ENCODE data around the gene PLXND1. TPM values are rescaled to one million over a fixed set of nuclear protein-coding genes. Genes with fewer than 3 reads are reported as not detected.

Gene PLXND1
- total and polyA plus RNA-seq, 2 donors (not counting 1 experiment from before 2014, with no cell fraction given) = 89.6 to 109 TPM

GRCh38 chr3:129602730-129603560 is 3.5 kb downstream of the PLXND1 start:
- Histone ChIP-seq H3K79me2 (ENCODE audit: control insufficient read depth, insufficient read depth, low read length) (peaks cover 82% of the 10 kb centered on the region), H3K27me3 (ENCODE audit: control insufficient read depth, insufficient read depth, low read length) (no peaks in the 10 kb centered on the region), H3K4me1 (ENCODE audit: control insufficient read depth, extremely low read depth, insufficient read depth, low read length) (peaks cover 42% of the 10 kb centered on the region), H2AFZ (ENCODE audit: low read length) (no peak overlapping the region), H3K4me2 (ENCODE audit: extremely low read depth, insufficient read depth, low read length) (peak overlapping the region; percentile 76), H3K9ac (ENCODE audit: insufficient read depth, low read length) (peak overlapping the region; percentile 51), H3K36me3 (ENCODE audit: control insufficient read depth, insufficient read depth, low read length) (no peaks in the 10 kb centered on the region), H4K20me1 (ENCODE audit: control insufficient read depth, extremely low read depth, insufficient read depth, low read length) (no peaks in the 10 kb centered on the region), H3K4me3 (replicated peaks in 1 of 4; ENCODE audit: control extremely low read depth in 1 of 4, insufficient read depth in 1 of 4, low read depth in 3 of 4, low read length in 4 of 4) (peak overlapping the region in 3 of 4 experiments; percentile 73 to 86 (median 77)), H3K9me3 (ENCODE audit: control insufficient read depth, insufficient read depth, low read depth, low read length) (no peaks in the 10 kb centered on the region), H3K27ac (ENCODE audit: insufficient read depth, low read length) (peak overlapping the region; percentile 66)
- DNase-seq (ENCODE audit: low read depth in 2 of 2) = peak; percentile 93 to 94
- TF ChIP-seq, protein P1, sequence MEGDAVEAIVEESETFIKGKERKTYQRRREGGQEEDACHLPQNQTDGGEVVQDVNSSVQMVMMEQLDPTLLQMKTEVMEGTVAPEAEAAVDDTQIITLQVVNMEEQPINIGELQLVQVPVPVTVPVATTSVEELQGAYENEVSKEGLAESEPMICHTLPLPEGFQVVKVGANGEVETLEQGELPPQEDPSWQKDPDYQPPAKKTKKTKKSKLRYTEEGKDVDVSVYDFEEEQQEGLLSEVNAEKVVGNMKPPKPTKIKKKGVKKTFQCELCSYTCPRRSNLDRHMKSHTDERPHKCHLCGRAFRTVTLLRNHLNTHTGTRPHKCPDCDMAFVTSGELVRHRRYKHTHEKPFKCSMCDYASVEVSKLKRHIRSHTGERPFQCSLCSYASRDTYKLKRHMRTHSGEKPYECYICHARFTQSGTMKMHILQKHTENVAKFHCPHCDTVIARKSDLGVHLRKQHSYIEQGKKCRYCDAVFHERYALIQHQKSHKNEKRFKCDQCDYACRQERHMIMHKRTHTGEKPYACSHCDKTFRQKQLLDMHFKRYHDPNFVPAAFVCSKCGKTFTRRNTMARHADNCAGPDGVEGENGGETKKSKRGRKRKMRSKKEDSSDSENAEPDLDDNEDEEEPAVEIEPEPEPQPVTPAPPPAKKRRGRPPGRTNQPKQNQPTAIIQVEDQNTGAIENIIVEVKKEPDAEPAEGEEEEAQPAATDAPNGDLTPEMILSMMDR (conservative IDR thresholded peaks at IDR 0.05 in 1 of 2, IDR thresholded peaks at IDR 0.05 in 1 of 2; ENCODE audit: low read depth in 1 of 2, low read length in 2 of 2) = no peak
- no peak for TF ChIP-seq EZH2 (IDR thresholded peaks at IDR 0.05; ENCODE audit: low read length, missing control alignments)

- Histone ChIP-seq H3K79me2 (ENCODE audit: control insufficient read depth, insufficient read depth, low read length) (peaks cover 85% of the 10 kb centered on the region), H3K4me2 (ENCODE audit: extremely low read depth, insufficient read depth, low read length) (peak overlapping the region; percentile 40), H3K27ac (ENCODE audit: insufficient read depth, low read length) (no peak overlapping the region)
Measured at GRCh38 chr3:129602309-129602708, 4.2 kb downstream of the PLXND1 start.

DNA sequence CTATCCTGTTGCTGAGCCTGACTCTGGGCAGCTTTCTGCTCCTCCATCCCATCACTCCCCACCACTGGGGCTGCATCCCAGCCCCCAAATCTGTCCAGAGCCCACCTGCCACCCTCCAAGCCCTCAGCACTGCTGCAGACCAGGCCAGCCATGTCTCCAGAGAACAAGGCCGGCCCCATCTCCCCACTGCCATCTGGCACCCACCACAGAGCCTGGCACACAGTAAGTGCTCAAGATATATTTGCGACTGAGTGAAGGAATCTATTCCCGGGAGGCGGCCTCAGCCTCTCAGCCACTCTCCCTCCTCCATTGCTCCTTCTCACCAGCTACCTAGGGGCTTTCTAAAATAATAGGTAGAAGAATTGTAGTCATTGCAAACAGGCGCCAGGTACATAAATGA is 4.8 kb downstream of the PLXND1 start:
- no peak for DNase-seq (ENCODE audit: low read depth in 2 of 2)
- Histone ChIP-seq H3K79me2 (ENCODE audit: control insufficient read depth, insufficient read depth, low read length) (peaks cover 85% of the 10 kb centered on the region), H3K9ac (ENCODE audit: insufficient read depth, low read length) (no peak overlapping the region), H3K4me2 (ENCODE audit: extremely low read depth, insufficient read depth, low read length) (no peak overlapping the region), H4K20me1 (ENCODE audit: control insufficient read depth, extremely low read depth, insufficient read depth, low read length) (no peaks in the 10 kb centered on the region), H3K36me3 (ENCODE audit: control insufficient read depth, insufficient read depth, low read length) (no peaks in the 10 kb centered on the region), H3K27ac (ENCODE audit: insufficient read depth, low read length) (no peak overlapping the region), H3K9me3 (ENCODE audit: control insufficient read depth, insufficient read depth, low read depth, low read length) (no peaks in the 10 kb centered on the region), H2AFZ (ENCODE audit: low read length) (no peak overlapping the region), H3K27me3 (ENCODE audit: control insufficient read depth, insufficient read depth, low read length) (no peaks in the 10 kb centered on the region), H3K4me1 (ENCODE audit: control insufficient read depth, extremely low read depth, insufficient read depth, low read length) (peaks cover 51% of the 10 kb centered on the region), H3K4me3 (replicated peaks in 1 of 4; ENCODE audit: control extremely low read depth in 1 of 4, insufficient read depth in 1 of 4, low read depth in 3 of 4, low read length in 4 of 4) (no peak overlapping the region)
- TF ChIP-seq, protein P1 (conservative IDR thresholded peaks at IDR 0.05 in 1 of 2, IDR thresholded peaks at IDR 0.05 in 1 of 2; ENCODE audit: low read depth in 1 of 2, low read length in 2 of 2) = no peak
- TF ChIP-seq EZH2 (IDR thresholded peaks at IDR 0.05; ENCODE audit: low read length, missing control alignments) = no peak

More at GRCh38 chr3:129602309-129602708, 4.2 kb downstream of the PLXND1 start:
- no peak for DNase-seq (ENCODE audit: low read depth in 2 of 2)
- Histone ChIP-seq H2AFZ (ENCODE audit: low read length) (no peak overlapping the region), H3K36me3 (ENCODE audit: control insufficient read depth, insufficient read depth, low read length) (no peaks in the 10 kb centered on the region), H3K27me3 (ENCODE audit: control insufficient read depth, insufficient read depth, low read length) (no peaks in the 10 kb centered on the region), H3K4me1 (ENCODE audit: control insufficient read depth, extremely low read depth, insufficient read depth, low read length) (peaks cover 45% of the 10 kb centered on the region), H3K9me3 (ENCODE audit: control insufficient read depth, insufficient read depth, low read depth, low read length) (no peaks in the 10 kb centered on the region), H4K20me1 (ENCODE audit: control insufficient read depth, extremely low read depth, insufficient read depth, low read length) (no peaks in the 10 kb centered on the region), H3K4me3 (replicated peaks in 1 of 4; ENCODE audit: control extremely low read depth in 1 of 4, insufficient read depth in 1 of 4, low read depth in 3 of 4, low read length in 4 of 4) (peak overlapping the region in 2 of 4 experiments; percentile 73 to 77), H3K9ac (ENCODE audit: insufficient read depth, low read length) (no peak overlapping the region)
- TF ChIP-seq, protein P1 (conservative IDR thresholded peaks at IDR 0.05 in 1 of 2, IDR thresholded peaks at IDR 0.05 in 1 of 2; ENCODE audit: low read depth in 1 of 2, low read length in 2 of 2) = no peak
- no peak for TF ChIP-seq EZH2 (IDR thresholded peaks at IDR 0.05; ENCODE audit: low read length, missing control alignments)

Data from fibroblast of lung (primary cell).